GM23338 (cell line): Measurements from ENCODE around the gene CELSR3. TPM values are rescaled to one million over a fixed set of nuclear protein-coding genes. Genes with fewer than 3 reads are reported as not detected.

ENCODE experiments used
- ATAC-seq: fragments of 200-7000 bp; cut with Tn5 transposase; 3 replicates; pipeline ENCODE4 v1.9.1; 2020
- DNase-seq: peaks from one replicate; pipeline ENCODE4 v3.0.0-alpha.2; 2015; ENCODE audit warnings: low spot score
- H2AFZ ChIP-seq: fragments of 200-600 bp; sonication (generic); 2 replicates; pipeline ENCODE4 v1.8.0; 2016; ENCODE audit warnings: antibody characterized with exemption, mild to moderate bottlenecking, moderate library complexity
- H3F3A ChIP-seq: fragments of 200-600 bp; sonication (generic); replicated peaks from 2 replicates; pipeline ENCODE4 v1.8.0; 2017; ENCODE audit warnings: antibody characterized with exemption, mixed run types, low read depth
- H3K27ac ChIP-seq: fragments of 200-600 bp; sonication (generic); 2 replicates; pipeline ENCODE4 v1.6.1; 2016; ENCODE audit warnings: low read depth
- H3K27me3 ChIP-seq: fragments of 200-600 bp; sonication (generic); 2 replicates; pipeline ENCODE4 v1.8.0; 2016; ENCODE audit warnings: mild to moderate bottlenecking, mixed run types, moderate library complexity; ENCODE audit not compliant: insufficient read depth
- H3K36me3 ChIP-seq: fragments of 200-600 bp; sonication (generic); 2 replicates; pipeline ENCODE4 v1.8.0; 2016; ENCODE audit warnings: mild to moderate bottlenecking; ENCODE audit not compliant: insufficient read depth
- H3K4me1 ChIP-seq: fragments of 200-600 bp; sonication (generic); 2 replicates; pipeline ENCODE4 v1.8.0; 2016; ENCODE audit warnings: mild to moderate bottlenecking, moderate library complexity; ENCODE audit not compliant: insufficient read depth
- H3K4me2 ChIP-seq: fragments of 200-600 bp; sonication (generic); 2 replicates; pipeline ENCODE4 v1.7.1; 2017; ENCODE audit warnings: mixed run types
- H3K4me3 ChIP-seq: fragments of 200-600 bp; sonication (generic); 2 replicates; pipeline ENCODE4 v1.6.1; 2016; ENCODE audit warnings: mixed run types
- H3K79me2 ChIP-seq: fragments of 200-600 bp; sonication (generic); replicated peaks from 2 replicates; pipeline ENCODE4 v1.8.0; 2017; ENCODE audit warnings: mild to moderate bottlenecking; ENCODE audit not compliant: insufficient read depth
- H3K9me2 ChIP-seq: fragments of 200-600 bp; sonication (generic); 2 replicates; pipeline ENCODE4 v1.8.0; 2017; ENCODE audit not compliant: insufficient read depth
- H4K20me1 ChIP-seq: fragments of 200-600 bp; sonication (generic); replicated peaks from 2 replicates; pipeline ENCODE4 v1.8.0; 2017; ENCODE audit warnings: mild to moderate bottlenecking; ENCODE audit not compliant: insufficient read depth
- H3K27ac Mint-ChIP-seq: 2 replicates; pipeline ENCODE4 v1.8.0; 2020; ENCODE audit warnings: inconsistent platforms, mild to moderate bottlenecking, moderate library complexity, mixed read lengths
- H3K27me3 Mint-ChIP-seq: 3 replicates; pipeline ENCODE4 v1.8.0; 2022; ENCODE audit warnings: low read depth, mild to moderate bottlenecking, moderate library complexity, mixed read lengths, inconsistent platforms; ENCODE audit not compliant: insufficient read depth, poor library complexity
- H3K36me3 Mint-ChIP-seq: 3 replicates; pipeline ENCODE4 v1.8.0; 2021; ENCODE audit warnings: low read depth, mild to moderate bottlenecking, inconsistent platforms, moderate library complexity, mixed read lengths
- H3K4me1 Mint-ChIP-seq: 3 replicates; pipeline ENCODE4 v1.8.0; 2020; ENCODE audit warnings: mild to moderate bottlenecking, inconsistent platforms, mixed read lengths
- H3K4me3 Mint-ChIP-seq: 3 replicates; pipeline ENCODE4 v1.8.0; 2021; ENCODE audit warnings: moderate library complexity, mild to moderate bottlenecking, inconsistent platforms, mixed read lengths
- H3K9me3 Mint-ChIP-seq: 3 replicates; pipeline ENCODE4 v1.8.0; 2020; ENCODE audit warnings: moderate library complexity, mild to moderate bottlenecking, inconsistent platforms, mixed read lengths
- CTCF ChIP-seq, 2 experiments: fragments of 200-600 bp in 1 of 2; sonication (generic) in 1 of 2; conservative IDR thresholded peaks; 2 replicates each; pipeline versions ENCODE4 v1.5.1 to v1.6.1; 2016 to 2017; ENCODE audit warnings: antibody characterized with exemption in 2 of 2, low read depth in 2 of 2, mild to moderate bottlenecking in 2 of 2, moderate library complexity in 1 of 2
- EZH2 ChIP-seq: fragments of 200-600 bp; sonication (generic); IDR thresholded peaks from one replicate; pipeline ENCODE4 v1.8.0; 2017; ENCODE audit warnings: antibody characterized with exemption, mild to moderate bottlenecking, low read depth; ENCODE audit not compliant: unreplicated experiment
- ZNF331 ChIP-seq: fragments of 250-450 bp; sonication (Bioruptor Pico); IDR thresholded peaks from 2 replicates; pipeline ENCODE4 v1.5.0; 2020; ENCODE audit warnings: low read depth, mild to moderate bottlenecking, moderate library complexity
- polyA plus RNA-seq: library from polyadenylated mRNA; unstranded; fragments of >200 nt; fragmentation: Nextera tagmentation; extraction: Ambion mirVana; gene quantifications from 2 replicates; pipeline ENCODE4 v1.2.1, GENCODE V29; 2016
- total RNA-seq: library from RNA; depleted of rRNA; stranded (reverse); fragments of >200 nt; shearing (Covaris generic); gene quantifications from 2 replicates; pipeline ENCODE4 v1.2.3, GENCODE V29; 2014
- TF ChIP-seq, protein P1 (sequence below): fragments of 250-450 bp; sonication (Bioruptor Pico); IDR thresholded peaks from 2 replicates; pipeline ENCODE4 v1.5.0; 2020; ENCODE audit warnings: mild to moderate bottlenecking, moderate library complexity

Gene CELSR3
- total and polyA plus RNA-seq, 2 experiments from 2014 or later, result 7.5 to 33.3 TPM

DNA sequence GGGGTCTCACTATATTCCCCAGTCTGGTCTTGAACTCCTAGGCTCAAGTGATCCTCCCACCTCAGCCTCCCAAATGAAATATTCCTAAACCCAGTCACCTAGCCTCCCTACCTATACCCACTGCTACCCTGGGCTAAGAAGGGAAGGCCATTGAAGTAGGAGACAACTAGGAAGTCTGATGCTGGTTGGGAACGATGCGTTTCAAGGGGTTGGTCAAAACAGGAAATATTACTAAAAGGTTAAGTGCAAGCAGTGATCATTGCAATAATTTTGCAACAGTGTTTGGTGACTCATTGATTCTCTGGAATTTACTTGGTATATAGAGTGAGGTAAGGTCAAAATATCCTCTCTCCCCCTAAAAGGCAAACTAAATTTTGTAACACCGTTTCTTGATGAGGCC, 48.6 kb downstream of the CELSR3 start:
- H3K4me3 Mint-ChIP-seq, result no peak overlapping the region; the same call in 2 of the 3 replicates
- no peaks in the 10 kb centered on the region for H3K9me2 ChIP-seq
- H3K27ac ChIP-seq, result no peak overlapping the region
- H3K9me3 Mint-ChIP-seq, result peaks cover 31% of the 10 kb centered on the region
- H3K27me3 Mint-ChIP-seq, result peaks cover 16% of the 10 kb centered on the region
- TF ChIP-seq ZNF331, result no peak
- TF ChIP-seq CTCF (conservative IDR thresholded peaks at IDR 0.05; ENCODE audit: low read depth in 2 of 2), result no peak
- TF ChIP-seq, protein P1, sequence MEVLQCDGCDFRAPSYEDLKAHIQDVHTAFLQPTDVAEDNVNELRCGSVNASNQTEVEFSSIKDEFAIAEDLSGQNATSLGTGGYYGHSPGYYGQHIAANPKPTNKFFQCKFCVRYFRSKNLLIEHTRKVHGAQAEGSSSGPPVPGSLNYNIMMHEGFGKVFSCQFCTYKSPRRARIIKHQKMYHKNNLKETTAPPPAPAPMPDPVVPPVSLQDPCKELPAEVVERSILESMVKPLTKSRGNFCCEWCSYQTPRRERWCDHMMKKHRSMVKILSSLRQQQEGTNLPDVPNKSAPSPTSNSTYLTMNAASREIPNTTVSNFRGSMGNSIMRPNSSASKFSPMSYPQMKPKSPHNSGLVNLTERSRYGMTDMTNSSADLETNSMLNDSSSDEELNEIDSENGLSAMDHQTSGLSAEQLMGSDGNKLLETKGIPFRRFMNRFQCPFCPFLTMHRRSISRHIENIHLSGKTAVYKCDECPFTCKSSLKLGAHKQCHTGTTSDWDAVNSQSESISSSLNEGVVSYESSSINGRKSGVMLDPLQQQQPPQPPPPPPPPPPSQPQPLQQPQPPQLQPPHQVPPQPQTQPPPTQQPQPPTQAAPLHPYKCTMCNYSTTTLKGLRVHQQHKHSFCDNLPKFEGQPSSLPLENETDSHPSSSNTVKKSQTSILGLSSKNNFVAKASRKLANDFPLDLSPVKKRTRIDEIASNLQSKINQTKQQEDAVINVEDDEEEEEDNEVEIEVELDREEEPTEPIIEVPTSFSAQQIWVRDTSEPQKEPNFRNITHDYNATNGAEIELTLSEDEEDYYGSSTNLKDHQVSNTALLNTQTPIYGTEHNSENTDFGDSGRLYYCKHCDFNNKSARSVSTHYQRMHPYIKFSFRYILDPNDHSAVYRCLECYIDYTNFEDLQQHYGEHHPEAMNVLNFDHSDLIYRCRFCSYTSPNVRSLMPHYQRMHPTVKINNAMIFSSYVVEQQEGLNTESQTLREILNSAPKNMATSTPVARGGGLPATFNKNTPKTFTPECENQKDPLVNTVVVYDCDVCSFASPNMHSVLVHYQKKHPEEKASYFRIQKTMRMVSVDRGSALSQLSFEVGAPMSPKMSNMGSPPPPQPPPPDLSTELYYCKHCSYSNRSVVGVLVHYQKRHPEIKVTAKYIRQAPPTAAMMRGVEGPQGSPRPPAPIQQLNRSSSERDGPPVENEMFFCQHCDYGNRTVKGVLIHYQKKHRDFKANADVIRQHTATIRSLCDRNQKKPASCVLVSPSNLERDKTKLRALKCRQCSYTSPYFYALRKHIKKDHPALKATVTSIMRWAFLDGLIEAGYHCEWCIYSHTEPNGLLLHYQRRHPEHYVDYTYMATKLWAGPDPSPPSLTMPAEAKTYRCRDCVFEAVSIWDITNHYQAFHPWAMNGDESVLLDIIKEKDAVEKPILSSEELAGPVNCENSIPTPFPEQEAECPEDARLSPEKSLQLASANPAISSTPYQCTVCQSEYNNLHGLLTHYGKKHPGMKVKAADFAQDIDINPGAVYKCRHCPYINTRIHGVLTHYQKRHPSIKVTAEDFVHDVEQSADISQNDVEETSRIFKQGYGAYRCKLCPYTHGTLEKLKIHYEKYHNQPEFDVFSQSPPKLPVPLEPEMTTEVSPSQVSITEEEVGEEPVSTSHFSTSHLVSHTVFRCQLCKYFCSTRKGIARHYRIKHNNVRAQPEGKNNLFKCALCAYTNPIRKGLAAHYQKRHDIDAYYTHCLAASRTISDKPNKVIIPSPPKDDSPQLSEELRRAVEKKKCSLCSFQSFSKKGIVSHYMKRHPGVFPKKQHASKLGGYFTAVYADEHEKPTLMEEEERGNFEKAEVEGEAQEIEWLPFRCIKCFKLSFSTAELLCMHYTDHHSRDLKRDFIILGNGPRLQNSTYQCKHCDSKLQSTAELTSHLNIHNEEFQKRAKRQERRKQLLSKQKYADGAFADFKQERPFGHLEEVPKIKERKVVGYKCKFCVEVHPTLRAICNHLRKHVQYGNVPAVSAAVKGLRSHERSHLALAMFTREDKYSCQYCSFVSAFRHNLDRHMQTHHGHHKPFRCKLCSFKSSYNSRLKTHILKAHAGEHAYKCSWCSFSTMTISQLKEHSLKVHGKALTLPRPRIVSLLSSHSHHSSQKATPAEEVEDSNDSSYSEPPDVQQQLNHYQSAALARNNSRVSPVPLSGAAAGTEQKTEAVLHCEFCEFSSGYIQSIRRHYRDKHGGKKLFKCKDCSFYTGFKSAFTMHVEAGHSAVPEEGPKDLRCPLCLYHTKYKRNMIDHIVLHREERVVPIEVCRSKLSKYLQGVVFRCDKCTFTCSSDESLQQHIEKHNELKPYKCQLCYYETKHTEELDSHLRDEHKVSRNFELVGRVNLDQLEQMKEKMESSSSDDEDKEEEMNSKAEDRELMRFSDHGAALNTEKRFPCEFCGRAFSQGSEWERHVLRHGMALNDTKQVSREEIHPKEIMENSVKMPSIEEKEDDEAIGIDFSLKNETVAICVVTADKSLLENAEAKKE (CRISPR knock-in tag), result no peak
- TF ChIP-seq EZH2, result no peak
- peaks cover 2% of the 10 kb centered on the region; the same call in 1 of the 3 replicates for H3K4me1 Mint-ChIP-seq
- DNase-seq (no peak), ATAC-seq (no peak)
- H3K4me1 ChIP-seq, result peaks cover 8% of the 10 kb centered on the region
- no peaks in the 10 kb centered on the region for H4K20me1 ChIP-seq
- H3K4me3 ChIP-seq, result no peak overlapping the region
- peaks cover 20% of the 10 kb centered on the region for H3F3A ChIP-seq
- H3K4me2 ChIP-seq, result no peak overlapping the region
- H3K36me3 Mint-ChIP-seq, result peaks cover 43% of the 10 kb centered on the region
- peaks cover under 1% of the 10 kb centered on the region for H3K79me2 ChIP-seq
- H3K27me3 ChIP-seq, result no peaks in the 10 kb centered on the region
- peaks cover 7% of the 10 kb centered on the region for H3K36me3 ChIP-seq
- H3K27ac Mint-ChIP-seq, result no peak overlapping the region
- H2AFZ ChIP-seq, result no peak overlapping the region
